H9 (cell line): Measurements from ENCODE around the gene THSD4. TPM values are rescaled to one million over a fixed set of nuclear protein-coding genes. Genes with fewer than 3 reads are reported as not detected.

Experiments used
- DNase-seq: peaks from one replicate; pipeline ENCODE4 v3.0.0-alpha.2; 2017
- H2AFZ ChIP-seq: one replicate; pipeline ENCODE4 v1.6.1; 2013; ENCODE audit warnings: mild to moderate bottlenecking, low read length, control low read depth, moderate library complexity
- H2AK5ac ChIP-seq: 2 replicates; pipeline ENCODE4 v1.6.1; 2013; ENCODE audit warnings: low read length, control low read depth, mixed read lengths; ENCODE audit not compliant: insufficient read length
- H2BK120ac ChIP-seq: one replicate; pipeline ENCODE4 v1.6.1; 2013; ENCODE audit warnings: low read depth, mild to moderate bottlenecking, low read length, control low read depth, inconsistent platforms; ENCODE audit not compliant: poor library complexity, severe bottlenecking
- H2BK12ac ChIP-seq: 2 replicates; pipeline ENCODE4 v1.6.1; 2013; ENCODE audit warnings: low read length, control low read depth, mixed read lengths, low read depth; ENCODE audit not compliant: insufficient read length
- H2BK15ac ChIP-seq: 2 replicates; pipeline ENCODE4 v1.6.1; 2013; ENCODE audit warnings: low read depth, low read length, control low read depth
- H2BK20ac ChIP-seq: one replicate; pipeline ENCODE4 v1.6.1; 2013; ENCODE audit warnings: low read depth, mild to moderate bottlenecking, low read length, control low read depth, inconsistent platforms; ENCODE audit not compliant: poor library complexity, severe bottlenecking
- H2BK5ac ChIP-seq: 2 replicates; pipeline ENCODE4 v1.6.1; 2013; ENCODE audit warnings: low read length, control low read depth, mixed read lengths; ENCODE audit not compliant: insufficient read length
- H3K14ac ChIP-seq: 2 replicates; pipeline ENCODE4 v1.6.1; 2013; ENCODE audit warnings: low read length, control low read depth; ENCODE audit not compliant: insufficient read depth
- H3K18ac ChIP-seq: 2 replicates; pipeline ENCODE4 v1.6.1; 2013; ENCODE audit warnings: low read depth, mild to moderate bottlenecking, mixed read lengths, low read length, control low read depth; ENCODE audit not compliant: insufficient read length
- H3K23ac ChIP-seq: 2 replicates; pipeline ENCODE4 v1.6.1; 2013; ENCODE audit warnings: low read length, control low read depth, mixed read lengths, low read depth; ENCODE audit not compliant: insufficient read length
- H3K23me2 ChIP-seq: 2 replicates; pipeline ENCODE4 v1.6.1; 2013; ENCODE audit warnings: low read depth, mild to moderate bottlenecking, mixed read lengths, low read length, control low read depth; ENCODE audit not compliant: insufficient read length, poor library complexity, severe bottlenecking
- H3K27ac ChIP-seq: 2 replicates; pipeline ENCODE4 v1.5.1; 2013; ENCODE audit warnings: low read length, control low read depth, mixed read lengths, low read depth; ENCODE audit not compliant: insufficient read length
- H3K27me3 ChIP-seq: 2 replicates; pipeline ENCODE4 v1.6.1; 2013; ENCODE audit warnings: low read length, control low read depth, inconsistent platforms; ENCODE audit not compliant: insufficient read depth
- H3K4ac ChIP-seq: 2 replicates; pipeline ENCODE4 v1.6.1; 2013; ENCODE audit warnings: low read depth, mild to moderate bottlenecking, control low read depth, inconsistent platforms, low read length, moderate library complexity
- H3K4me1 ChIP-seq: 2 replicates; pipeline ENCODE4 v1.6.1; 2013; ENCODE audit warnings: low read length, control low read depth, inconsistent platforms; ENCODE audit not compliant: insufficient read depth
- H3K4me2 ChIP-seq: 2 replicates; pipeline ENCODE4 v1.6.1; 2013; ENCODE audit warnings: low read length, control low read depth, mixed read lengths; ENCODE audit not compliant: insufficient read length, insufficient read depth
- H3K56ac ChIP-seq: 2 replicates; pipeline ENCODE4 v1.6.1; 2013; ENCODE audit warnings: low read depth, mild to moderate bottlenecking, mixed read lengths, low read length, control low read depth; ENCODE audit not compliant: insufficient read length
- H3K79me1 ChIP-seq: 2 replicates; pipeline ENCODE4 v1.6.1; 2013; ENCODE audit warnings: low read depth, mild to moderate bottlenecking, moderate library complexity, low read length, control low read depth, inconsistent platforms; ENCODE audit not compliant: insufficient read depth, poor library complexity, severe bottlenecking
- H3K79me2 ChIP-seq: 2 replicates; pipeline ENCODE4 v1.6.1; 2013; ENCODE audit warnings: low read length, control low read depth, inconsistent platforms; ENCODE audit not compliant: insufficient read depth
- H3K9ac ChIP-seq: 2 replicates; pipeline ENCODE4 v1.6.1; 2013; ENCODE audit warnings: low read length, control low read depth, mixed read lengths; ENCODE audit not compliant: insufficient read length; ENCODE audit errors: extremely low read depth
- H3K9me3 ChIP-seq: one replicate; pipeline ENCODE4 v1.6.1; 2013; ENCODE audit warnings: low read depth, low read length, inconsistent platforms; ENCODE audit not compliant: control insufficient read depth
- H3T11ph ChIP-seq: one replicate; pipeline ENCODE4 v1.6.1; 2013; ENCODE audit warnings: mild to moderate bottlenecking, low read length, control low read depth, inconsistent platforms
- H4K20me1 ChIP-seq: one replicate; pipeline ENCODE4 v1.6.1; 2013; ENCODE audit not compliant: control insufficient read depth, insufficient read length, insufficient read depth
- H4K5ac ChIP-seq: 2 replicates; pipeline ENCODE4 v1.6.1; 2013; ENCODE audit warnings: low read depth, mild to moderate bottlenecking, mixed read lengths, low read length, control low read depth; ENCODE audit not compliant: insufficient read length
- H4K8ac ChIP-seq: replicated peaks from 2 replicates; pipeline ENCODE4 v1.6.1; 2013; ENCODE audit warnings: low read length, control low read depth, mixed read lengths, low read depth; ENCODE audit not compliant: insufficient read length
- H4K91ac ChIP-seq: 2 replicates; pipeline ENCODE4 v1.6.1; 2013; ENCODE audit warnings: low read depth, mild to moderate bottlenecking, moderate library complexity, mixed read lengths, low read length, control low read depth; ENCODE audit not compliant: insufficient read length
- H3K27ac Mint-ChIP-seq, 3 experiments: 2 replicates in 2 of 3; 3 replicates in 1 of 3; pipeline ENCODE4 v1.8.0; 2020 to 2021; ENCODE audit warnings: mixed read lengths in 3 of 3, mild to moderate bottlenecking in 1 of 3, moderate library complexity in 1 of 3
- H3K27me3 Mint-ChIP-seq: 2 replicates; pipeline ENCODE4 v1.8.0; 2021; ENCODE audit warnings: low read depth, mild to moderate bottlenecking, moderate library complexity, mixed read lengths
- H3K36me3 Mint-ChIP-seq, 3 experiments: 2 replicates in 2 of 3; 3 replicates in 1 of 3; pipeline ENCODE4 v1.8.0; 2020 to 2021; ENCODE audit warnings: low read depth in 3 of 3, mixed read lengths in 3 of 3; ENCODE audit not compliant: insufficient read depth in 1 of 3
- H3K4me1 Mint-ChIP-seq, 2 experiments: 2 replicates each; pipeline ENCODE4 v1.8.0; 2020; ENCODE audit warnings: mixed read lengths in 2 of 2
- H3K4me3 Mint-ChIP-seq, 2 experiments: 2 replicates in 1 of 2; 3 replicates in 1 of 2; pipeline ENCODE4 v1.8.0; 2020 to 2021; ENCODE audit warnings: mild to moderate bottlenecking in 2 of 2, mixed read lengths in 2 of 2, moderate library complexity in 1 of 2
- H3K9me3 Mint-ChIP-seq, 2 experiments: 2 replicates in 1 of 2; 3 replicates in 1 of 2; pipeline ENCODE4 v1.8.0; 2020; ENCODE audit warnings: mild to moderate bottlenecking in 2 of 2, mixed read lengths in 2 of 2, moderate library complexity in 1 of 2
- CTCF ChIP-seq: fragments of 200-600 bp; sonication (generic); conservative IDR thresholded peaks from 3 replicates; pipeline ENCODE4 v1.8.0; 2021; ENCODE audit warnings: antibody characterized with exemption, mild to moderate bottlenecking
- WGBS: extraction: QIAGEN DNeasy Blood & Tissue Kit; methylation state at CpG from one replicate; pipeline ENCODE4 v1.1.7; 2013; ENCODE audit warnings: missing lambda C conversion rate, low lambda C conversion rate, mixed read lengths; ENCODE audit not compliant: insufficient read length; ENCODE audit errors: extremely low coverage; 5-methylcytosine and 5-hydroxymethylcytosine counted together
- total RNA-seq: library from RNA; stranded (reverse); gene quantifications from 2 replicates; pipeline ENCODE4 v1.2.1, GENCODE V29; 2021

THSD4 gene
- total RNA-seq, 1 experiment from 2014 or later: 5.5 TPM

GRCh38 chr15:71387810-71388209 is 272.5 kb downstream of the THSD4 start:
- no peaks in the 10 kb centered on the region for H3K27me3 Mint-ChIP-seq

More at GRCh38 chr15:71387810-71388209, 272.5 kb downstream of the THSD4 start:
- no peak overlapping the region for H4K91ac ChIP-seq
- H3K4me2 ChIP-seq: no peak overlapping the region
- Mint-ChIP-seq H3K4me3 (peak overlapping the region in 1 of 2 experiments; percentile 51; a peak in 3 of 5 replicates), H3K9me3 (peaks cover 4 to 6% of the 10 kb centered on the region in 2 experiments), H3K4me1 (peaks cover 76% of the 10 kb centered on the region in 2 experiments), H3K27ac (peak overlapping the region in 2 of 3 experiments; percentile 74 to 97; a peak in 4 of 7 replicates), H3K36me3 (peaks cover 0 to 13% (median 8%) of the 10 kb centered on the region in 3 experiments; a peak in 5 of 7 replicates)
- H2BK12ac ChIP-seq: no peak overlapping the region
- no peak overlapping the region for H4K5ac ChIP-seq
- H3K9ac ChIP-seq: no peak overlapping the region
- no peaks in the 10 kb centered on the region for H3K79me2 ChIP-seq
- H2AK5ac ChIP-seq: no peak overlapping the region
- H3K4me1 ChIP-seq: peaks cover 22% of the 10 kb centered on the region; the same call in 1 of the 2 replicates
- H3K27ac ChIP-seq: peak overlapping the region; percentile 81
- no peak overlapping the region for H3K23ac ChIP-seq
- H2BK5ac ChIP-seq: no peak overlapping the region
- H3K18ac ChIP-seq: no peak overlapping the region
- DNase-seq: no peak
- no peak overlapping the region for H2BK15ac ChIP-seq
- H4K20me1 ChIP-seq: no peaks in the 10 kb centered on the region
- H2BK120ac ChIP-seq: peak overlapping the region; percentile 57
- H3T11ph ChIP-seq: no peak overlapping the region
- no peaks in the 10 kb centered on the region for H3K27me3 ChIP-seq
- H3K79me1 ChIP-seq: no peaks in the 10 kb centered on the region
- no peak overlapping the region for H2BK20ac ChIP-seq
- H3K4ac ChIP-seq: no peak overlapping the region
- H3K14ac ChIP-seq: no peak overlapping the region
- H2AFZ ChIP-seq: no peak overlapping the region
- H3K9me3 ChIP-seq: no peaks in the 10 kb centered on the region
- H3K56ac ChIP-seq: no peak overlapping the region
- no peaks in the 10 kb centered on the region for H3K23me2 ChIP-seq
- no peak for TF ChIP-seq CTCF
- no peak overlapping the region for H4K8ac ChIP-seq
- no CpG with 5 or more reads among the region's 1 CpG for WGBS
